Measurements from ENCODE around the gene EXOC3.

GRCh38 chr5:442335-443238 is at the start of gene EXOC3:
- TF ChIP-seq CTCF (IDR thresholded peaks at IDR 0.05; ENCODE audit: low read length) = no peak
- no peak for TF ChIP-seq EZH2 (IDR thresholded peaks at IDR 0.05; ENCODE audit: borderline replicate concordance, low read length)

Measured in OCI-LY1 (cell line).